GM23248 (cell line): ENCODE results near the gene FILIP1. TPM values are rescaled to one million over a fixed set of nuclear protein-coding genes. Genes with fewer than 3 reads are reported as not detected.

Source experiments
- DNase-seq: peaks from one replicate; pipeline ENCODE4 v3.0.0-alpha.2; 2015
- H2AFZ ChIP-seq: fragments of 200-600 bp; sonication (generic); 2 replicates; pipeline ENCODE4 v1.6.1; 2016; ENCODE audit warnings: antibody characterized with exemption
- H3F3A ChIP-seq: fragments of 200-600 bp; sonication (generic); 2 replicates; pipeline ENCODE4 v1.6.1; 2016; ENCODE audit warnings: mild to moderate bottlenecking, antibody characterized with exemption, mixed run types; ENCODE audit not compliant: insufficient read depth
- H3K27ac ChIP-seq: fragments of 200-600 bp; sonication (generic); 2 replicates; pipeline ENCODE4 v1.5.1; 2016; ENCODE audit warnings: mild to moderate bottlenecking
- H3K27me3 ChIP-seq: fragments of 200-600 bp; sonication (generic); replicated peaks from 2 replicates; pipeline ENCODE4 v1.6.1; 2016; ENCODE audit warnings: mild to moderate bottlenecking; ENCODE audit not compliant: insufficient read depth
- H3K36me3 ChIP-seq: fragments of 200-600 bp; sonication (generic); 2 replicates; pipeline ENCODE4 v1.6.1; 2016; ENCODE audit warnings: low read depth, mild to moderate bottlenecking
- H3K4me1 ChIP-seq: fragments of 200-600 bp; sonication (generic); 2 replicates; pipeline ENCODE4 v1.6.1; 2016; ENCODE audit warnings: mild to moderate bottlenecking; ENCODE audit not compliant: insufficient read depth
- H3K4me2 ChIP-seq: fragments of 200-600 bp; sonication (generic); one replicate; pipeline ENCODE4 v1.6.1; 2016; ENCODE audit warnings: mild to moderate bottlenecking; ENCODE audit not compliant: unreplicated experiment
- H3K4me3 ChIP-seq: fragments of 200-600 bp; sonication (generic); 2 replicates; pipeline ENCODE4 v1.5.1; 2016; ENCODE audit warnings: mild to moderate bottlenecking
- H3K79me2 ChIP-seq: fragments of 200-600 bp; sonication (generic); 2 replicates; pipeline ENCODE4 v1.6.1; 2016; ENCODE audit warnings: mild to moderate bottlenecking; ENCODE audit not compliant: insufficient read depth
- H3K9ac ChIP-seq: fragments of 200-600 bp; sonication (generic); 2 replicates; pipeline ENCODE4 v1.6.1; 2016; ENCODE audit warnings: mild to moderate bottlenecking
- H3K9me2 ChIP-seq: fragments of 200-600 bp; sonication (generic); 2 replicates; pipeline ENCODE4 v1.6.1; 2016; ENCODE audit warnings: mixed run types, mild to moderate bottlenecking, moderate library complexity; ENCODE audit not compliant: insufficient read depth
- H3K9me3 ChIP-seq: fragments of 200-600 bp; sonication (generic); one replicate; pipeline ENCODE4 v1.6.1; 2017; ENCODE audit warnings: low read depth
- H4K20me1 ChIP-seq: fragments of 200-600 bp; sonication (generic); 2 replicates; pipeline ENCODE4 v1.6.0; 2016; ENCODE audit not compliant: insufficient read depth
- EZH2 ChIP-seq: fragments of 200-600 bp; sonication (generic); IDR thresholded peaks from 2 replicates; pipeline ENCODE4 v1.6.1; 2018; ENCODE audit warnings: antibody characterized with exemption, mild to moderate bottlenecking; ENCODE audit not compliant: insufficient read depth, poor library complexity, severe bottlenecking
- EZH2phosphoT487 ChIP-seq: fragments of 200-600 bp; sonication (generic); IDR thresholded peaks from 2 replicates; pipeline ENCODE4 v1.6.1; 2018; ENCODE audit warnings: antibody characterized with exemption, moderate library complexity, mild to moderate bottlenecking, low read depth; ENCODE audit not compliant: insufficient read depth
- WGBS, 2 experiments: methylation state at CpG; one replicate each; pipeline ENCODE4 v1.1.6; 2015 to 2017; ENCODE audit warnings: low lambda C conversion rate in 2 of 2, low coverage in 1 of 2; ENCODE audit errors: missing lambda C conversion rate in 2 of 2; 5-methylcytosine and 5-hydroxymethylcytosine counted together
- in situ Hi-C: fragments of 300-500 bp; cut with MboI; formaldehyde crosslinking; loops from 2 replicates; pipeline ENCODE4 v1.15.0; 2020
- polyA plus RNA-seq: library from polyadenylated mRNA; unstranded; fragments of >200 nt; fragmentation: Nextera tagmentation; extraction: Ambion mirVana; gene quantifications from 2 replicates; pipeline ENCODE4 v1.2.1, GENCODE V29; 2016
- total RNA-seq: library from RNA; depleted of rRNA; stranded (reverse); fragments of >200 nt; shearing (Covaris generic); gene quantifications from 2 replicates; pipeline ENCODE4 v1.2.3, GENCODE V29; 2014

The FILIP1 gene
- total and polyA plus RNA-seq, 2 experiments from 2014 or later, result under 0.01 TPM; not detected in 1

GRCh38 chr6:75492386-75493153 is 1.0 kb downstream of the FILIP1 start:
- no peak overlapping the region for H3K27ac ChIP-seq
- H3F3A ChIP-seq, result peaks cover 11% of the 10 kb centered on the region
- no peaks in the 10 kb centered on the region for H3K36me3 ChIP-seq
- H3K9ac ChIP-seq, result no peak overlapping the region
- H2AFZ ChIP-seq, result no peak overlapping the region
- H3K4me1 ChIP-seq, result peaks cover 4% of the 10 kb centered on the region; the same call in 1 of the 2 replicates
- H3K79me2 ChIP-seq, result no peaks in the 10 kb centered on the region
- no peak for TF ChIP-seq EZH2
- no peak for TF ChIP-seq EZH2phosphoT487
- no peaks in the 10 kb centered on the region for H3K9me2 ChIP-seq
- no peak for DNase-seq
- in situ Hi-C loops, result no loop called here
- H3K27me3 ChIP-seq, result peaks cover 45% of the 10 kb centered on the region
- 74 to 86% methylated on average over 3 of the region's 3 CpGs for WGBS, 2 experiments
- H3K4me3 ChIP-seq, result no peak overlapping the region
- H3K9me3 ChIP-seq, result no peaks in the 10 kb centered on the region
- no peaks in the 10 kb centered on the region for H4K20me1 ChIP-seq
- no peak overlapping the region for H3K4me2 ChIP-seq

DNA sequence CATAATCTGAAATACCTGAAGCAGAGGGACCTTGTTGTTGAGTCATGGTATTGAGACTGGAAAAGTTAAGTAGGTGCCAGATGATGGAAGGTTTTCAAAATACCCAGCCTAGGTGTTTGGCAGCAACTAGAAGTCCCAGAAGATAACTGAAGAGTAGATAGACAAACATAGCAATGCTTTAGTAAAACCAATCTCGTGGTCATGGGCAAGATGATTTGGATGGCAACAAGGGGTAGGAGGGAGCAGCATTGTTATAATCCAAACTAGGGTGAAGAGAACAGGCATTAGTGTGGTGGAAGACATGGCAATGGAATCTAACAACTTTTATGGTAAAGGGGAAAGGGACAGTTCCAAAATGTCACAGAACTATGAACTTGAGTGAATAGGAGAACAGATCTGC is 2.3 kb downstream of the FILIP1 start:
- no peak overlapping the region for H3K4me3 ChIP-seq
- peaks cover 7% of the 10 kb centered on the region for H3F3A ChIP-seq
- H4K20me1 ChIP-seq, result no peaks in the 10 kb centered on the region
- H3K36me3 ChIP-seq, result no peaks in the 10 kb centered on the region
- H3K4me1 ChIP-seq, result peaks cover 4% of the 10 kb centered on the region; the same call in 1 of the 2 replicates
- TF ChIP-seq EZH2phosphoT487 (no peak), EZH2 (no peak)
- no peak overlapping the region for H3K9ac ChIP-seq
- H3K27ac ChIP-seq, result no peak overlapping the region
- in situ Hi-C loops, result no loop called here
- no peak for DNase-seq
- H3K27me3 ChIP-seq, result peaks cover 45% of the 10 kb centered on the region
- WGBS, 2 experiments, result 81 to 85% methylated on average over 1 of the region's 1 CpG
- H3K9me3 ChIP-seq, result no peaks in the 10 kb centered on the region
- H3K79me2 ChIP-seq, result no peaks in the 10 kb centered on the region
- no peak overlapping the region for H2AFZ ChIP-seq
- H3K9me2 ChIP-seq, result no peaks in the 10 kb centered on the region
- H3K4me2 ChIP-seq, result no peak overlapping the region

DNA sequence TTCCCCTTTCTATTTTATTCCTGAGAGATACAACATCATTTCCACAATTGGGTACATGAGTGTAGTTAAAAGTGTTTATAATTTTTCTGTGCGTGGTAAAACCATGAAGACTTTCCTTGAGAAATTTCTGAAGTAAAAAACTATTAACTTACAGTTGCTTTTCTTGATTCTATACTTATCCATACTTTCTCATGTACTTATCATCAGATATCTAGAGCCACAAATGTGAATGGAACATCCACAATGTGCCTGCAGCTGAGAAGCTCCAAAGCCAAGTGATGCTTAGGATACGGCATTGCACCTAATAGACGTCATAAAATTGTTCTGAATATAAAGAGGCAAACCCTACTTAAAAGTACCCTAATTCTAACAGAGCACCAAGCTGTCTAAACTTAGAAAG is 2.9 kb downstream of the FILIP1 start:
- Histone ChIP-seq H3F3A (peaks cover 1% of the 10 kb centered on the region; the same call in 1 of the 2 replicates), H3K4me3 (no peak overlapping the region), H3K79me2 (no peaks in the 10 kb centered on the region), H3K27ac (no peak overlapping the region), H4K20me1 (no peaks in the 10 kb centered on the region), H3K9me3 (no peaks in the 10 kb centered on the region), H3K4me2 (no peak overlapping the region), H3K27me3 (peaks cover 45% of the 10 kb centered on the region), H2AFZ (no peak overlapping the region), H3K4me1 (peaks cover under 1% of the 10 kb centered on the region; the same call in 1 of the 2 replicates), H3K36me3 (no peaks in the 10 kb centered on the region), H3K9ac (no peak overlapping the region), H3K9me2 (no peaks in the 10 kb centered on the region)
- 80 to 85% methylated on average over 3 of the region's 3 CpGs for whole genome bisulfite sequencing, 2 experiments
- in situ Hi-C loops, result no loop called here
- TF ChIP-seq EZH2, result no peak
- no peak for TF ChIP-seq EZH2phosphoT487
- DNase-seq, result no peak

DNA sequence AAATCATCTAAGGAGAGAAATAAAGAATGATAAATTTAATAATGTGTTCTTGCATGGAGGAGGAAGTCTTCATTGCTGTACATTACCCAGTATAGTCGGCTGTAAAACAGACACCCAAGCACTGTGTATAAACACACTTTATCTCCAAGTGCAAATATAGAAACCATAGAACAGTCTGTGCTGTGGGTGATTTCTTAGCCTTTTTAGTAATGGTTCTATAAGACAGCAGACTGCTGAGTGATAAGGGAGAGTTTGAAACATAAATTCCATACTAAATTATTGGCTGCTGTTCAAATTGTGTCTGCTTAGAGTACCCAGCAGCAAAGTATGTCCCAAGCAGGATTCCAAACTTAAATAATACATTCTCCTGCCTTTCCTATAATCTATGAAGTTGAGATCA is 4.6 kb downstream of the FILIP1 start:
- Histone ChIP-seq H3F3A (no peaks in the 10 kb centered on the region), H3K4me3 (no peak overlapping the region), H3K36me3 (no peaks in the 10 kb centered on the region), H3K9ac (no peak overlapping the region), H3K9me3 (no peaks in the 10 kb centered on the region), H3K79me2 (no peaks in the 10 kb centered on the region), H3K9me2 (no peaks in the 10 kb centered on the region), H3K4me2 (no peak overlapping the region), H2AFZ (no peak overlapping the region), H3K27me3 (peaks cover 38% of the 10 kb centered on the region), H4K20me1 (no peaks in the 10 kb centered on the region), H3K4me1 (no peaks in the 10 kb centered on the region), H3K27ac (no peak overlapping the region)
- no peak for TF ChIP-seq EZH2phosphoT487
- no peak for TF ChIP-seq EZH2
- 95 to 97% methylated on average over 1 of the region's 1 CpG for WGBS, 2 experiments
- no peak for DNase-seq
- in situ Hi-C loops, result no loop called here
